PC-9 (cell line): ENCODE results near the gene TPRN. TPM values are rescaled to one million over a fixed set of nuclear protein-coding genes. Genes with fewer than 3 reads are reported as not detected.

Experiments
- BruUV-seq: library from RNA; stranded (reverse); fragments of 400-500 nt; replicated peaks from 2 replicates; lab custom pipeline; 2021; lab: Mats Ljungman, UMichigan
- CTCF ChIA-PET: fragments of 300-600 bp; sonication (Branson Sonifier 250); formaldehyde crosslinking; loops from one replicate; lab custom pipeline; 2022; ENCODE audit warnings: antibody characterized with exemption; lab: Charles Lee
- POLR2A ChIA-PET: fragments of 300-600 bp; sonication (Branson Sonifier 250); formaldehyde crosslinking; loops from one replicate; lab custom pipeline; 2022; ENCODE audit warnings: antibody characterized with exemption; ENCODE audit not compliant: unreplicated experiment; lab: Charles Lee
- DNase-seq, 2 experiments: peaks; one replicate each; pipeline versions ENCODE4 v3.0.0 to v3.0.0-alpha.2; 2015 to 2022; ENCODE audit warnings: mixed read lengths in 1 of 2
- H2AFZ ChIP-seq: fragments of 200-600 bp; sonication (generic); 2 replicates; pipeline ENCODE4 v1.8.1; 2017; ENCODE audit warnings: antibody characterized with exemption
- H3F3A ChIP-seq: fragments of 200-600 bp; sonication (generic); 2 replicates; pipeline ENCODE4 v1.8.1; 2017; ENCODE audit warnings: antibody characterized with exemption, mild to moderate bottlenecking, low read depth; ENCODE audit not compliant: insufficient read depth
- H3K27ac ChIP-seq: fragments of 200-600 bp; sonication (generic); 2 replicates; pipeline ENCODE4 v1.6.1; 2016; ENCODE audit warnings: mixed run types
- H3K27me3 ChIP-seq: fragments of 200-600 bp; sonication (generic); 2 replicates; pipeline ENCODE4 v1.6.1; 2016; ENCODE audit warnings: low read depth, mixed run types; ENCODE audit not compliant: insufficient read depth
- H3K36me3 ChIP-seq: fragments of 200-600 bp; sonication (generic); 2 replicates; pipeline ENCODE4 v1.6.1; 2016; ENCODE audit warnings: low read depth, mixed run types
- H3K4me1 ChIP-seq: fragments of 200-600 bp; sonication (generic); replicated peaks from 2 replicates; pipeline ENCODE4 v1.6.1; 2016; ENCODE audit warnings: mixed run types; ENCODE audit not compliant: insufficient read depth
- H3K4me2 ChIP-seq: fragments of 200-600 bp; sonication (generic); 2 replicates; pipeline ENCODE4 v1.6.1; 2017; ENCODE audit warnings: mixed run types
- H3K4me3 ChIP-seq: fragments of 200-600 bp; sonication (generic); 2 replicates; pipeline ENCODE4 v1.6.1; 2016; ENCODE audit warnings: mixed run types
- H3K79me2 ChIP-seq: fragments of 200-600 bp; sonication (generic); 2 replicates; pipeline ENCODE4 v1.6.1; 2017; ENCODE audit warnings: low read depth, mixed run types
- H3K9me2 ChIP-seq: fragments of 200-600 bp; sonication (generic); 2 replicates; pipeline ENCODE4 v1.8.1; 2017; ENCODE audit warnings: mild to moderate bottlenecking; ENCODE audit not compliant: insufficient read depth
- H3K9me3 ChIP-seq: fragments of 200-600 bp; sonication (generic); 2 replicates; pipeline ENCODE4 v1.8.1; 2016; ENCODE audit warnings: low read depth; ENCODE audit not compliant: insufficient read depth
- H4K20me1 ChIP-seq: fragments of 200-600 bp; sonication (generic); 2 replicates; pipeline ENCODE4 v1.8.1; 2017; ENCODE audit not compliant: insufficient read depth
- EZH2 ChIP-seq: fragments of 200-600 bp; sonication (generic); IDR thresholded peaks from 2 replicates; pipeline ENCODE4 v1.8.0; 2017; ENCODE audit warnings: antibody characterized with exemption, low read depth
- intact Hi-C: fragments of 100-400 bp; cut with micrococcal nuclease; formaldehyde crosslinking; loops from one replicate; pipeline ENCODE4 v1.10.0; 2022; ENCODE audit not compliant: unreplicated experiment
- total RNA-seq: library from RNA; stranded (reverse); gene quantifications from 2 replicates; pipeline ENCODE4 v1.2.3, GENCODE V29; 2021
- TF ChIP-seq, protein P1 (sequence below): fragments of 200-600 bp; sonication (generic); conservative IDR thresholded peaks from 2 replicates; pipeline ENCODE4 v1.6.1; 2017; ENCODE audit warnings: mixed run types, antibody characterized with exemption, mild to moderate bottlenecking, moderate library complexity

TPRN gene
- total RNA-seq, 1 experiment from 2014 or later = 61.8 TPM

- H3K4me1 ChIP-seq = peaks cover 34% of the 10 kb centered on the region
- peak overlapping the region; percentile 46 for H3K27ac ChIP-seq
- peaks cover 40% of the 10 kb centered on the region for H3F3A ChIP-seq
- H3K36me3 ChIP-seq = peaks cover 21% of the 10 kb centered on the region; the same call in 1 of the 2 replicates
- peaks cover 48% of the 10 kb centered on the region for H3K79me2 ChIP-seq
- no peak for DNase-seq
- no peak for TF ChIP-seq EZH2
- TF ChIP-seq, protein P1, sequence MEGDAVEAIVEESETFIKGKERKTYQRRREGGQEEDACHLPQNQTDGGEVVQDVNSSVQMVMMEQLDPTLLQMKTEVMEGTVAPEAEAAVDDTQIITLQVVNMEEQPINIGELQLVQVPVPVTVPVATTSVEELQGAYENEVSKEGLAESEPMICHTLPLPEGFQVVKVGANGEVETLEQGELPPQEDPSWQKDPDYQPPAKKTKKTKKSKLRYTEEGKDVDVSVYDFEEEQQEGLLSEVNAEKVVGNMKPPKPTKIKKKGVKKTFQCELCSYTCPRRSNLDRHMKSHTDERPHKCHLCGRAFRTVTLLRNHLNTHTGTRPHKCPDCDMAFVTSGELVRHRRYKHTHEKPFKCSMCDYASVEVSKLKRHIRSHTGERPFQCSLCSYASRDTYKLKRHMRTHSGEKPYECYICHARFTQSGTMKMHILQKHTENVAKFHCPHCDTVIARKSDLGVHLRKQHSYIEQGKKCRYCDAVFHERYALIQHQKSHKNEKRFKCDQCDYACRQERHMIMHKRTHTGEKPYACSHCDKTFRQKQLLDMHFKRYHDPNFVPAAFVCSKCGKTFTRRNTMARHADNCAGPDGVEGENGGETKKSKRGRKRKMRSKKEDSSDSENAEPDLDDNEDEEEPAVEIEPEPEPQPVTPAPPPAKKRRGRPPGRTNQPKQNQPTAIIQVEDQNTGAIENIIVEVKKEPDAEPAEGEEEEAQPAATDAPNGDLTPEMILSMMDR = no peak
- ChIA-PET CTCF (interaction anchor here (0.6 kb wide), 1 partner anchor 113 kb away, joined by 4 read pairs; no protein-coding TSS in a partner anchor), POLR2A (interaction anchor here (0.6 to 1.0 kb wide), 2 partner anchors 12 to 34 kb away, joined by 4 to 7 read pairs; partner anchors contain the start of gene TOR4A)
- intact Hi-C loops = loop anchor here (1.0 to 5.0 kb wide), 3 partner anchors 20 to 450 kb away; partner anchors contain the start of genes RNF208 and TMEM141
- H4K20me1 ChIP-seq = peaks cover 29% of the 10 kb centered on the region
- H3K27me3 ChIP-seq = no peaks in the 10 kb centered on the region
- H3K9me3 ChIP-seq = no peaks in the 10 kb centered on the region
- TSS peak; percentile 56 for BruUV-seq
- H2AFZ ChIP-seq = no peak overlapping the region
- no peaks in the 10 kb centered on the region for H3K9me2 ChIP-seq
- peak overlapping the region; percentile 99 for H3K4me2 ChIP-seq
- peak overlapping the region; percentile 97 for H3K4me3 ChIP-seq
Observed at GRCh38 chr9:137242269-137243203, 42.0 kb upstream of the TPRN start.

- no peaks in the 10 kb centered on the region for H3K9me3 ChIP-seq
- peak overlapping the region; percentile 99 for H3K4me2 ChIP-seq
- POLR2A ChIA-PET = interaction anchor here (0.5 to 1.8 kb wide), 5 partner anchors 13 to 169 kb away, joined by 4 to 19 read pairs (median 7); partner anchors contain the start of gene NELFB
- intact Hi-C loops = loop anchor here (2.0 to 5.0 kb wide), 3 partner anchors 35 to 449 kb away; partner anchors contain the start of genes TMEM141 and TOR4A
- H3K36me3 ChIP-seq = peaks cover 21% of the 10 kb centered on the region; the same call in 1 of the 2 replicates
- peaks cover 29% of the 10 kb centered on the region for H4K20me1 ChIP-seq
- TF ChIP-seq, protein P1 = no peak
- TF ChIP-seq EZH2 = no peak
- H3K9me2 ChIP-seq = no peaks in the 10 kb centered on the region
- peaks cover 56% of the 10 kb centered on the region for H3K79me2 ChIP-seq
- no TSS peak for BruUV-seq
- H2AFZ ChIP-seq = no peak overlapping the region
- peaks cover 40% of the 10 kb centered on the region for H3F3A ChIP-seq
- peak overlapping the region; percentile 73 for H3K27ac ChIP-seq
- DNase-seq = peak; percentile 46 to 67
- peak overlapping the region; percentile 97 for H3K4me3 ChIP-seq
- CTCF ChIA-PET = interaction anchor here (0.6 to 0.7 kb wide), 2 partner anchors 43 to 112 kb away, joined by 3 to 4 read pairs; no protein-coding TSS in a partner anchor
- H3K27me3 ChIP-seq = no peaks in the 10 kb centered on the region
- peaks cover 38% of the 10 kb centered on the region for H3K4me1 ChIP-seq
Observed at GRCh38 chr9:137241490-137242268, 41.1 kb upstream of the TPRN start.
